Brain microvascular endothelial cell (primary cell): ENCODE results near the gene NGEF.
"Not testable (repeated sequence)": the region's sequence is repeated elsewhere in the genome, so short reads cannot be mapped to it uniquely, and the experiment has no call there.

Source experiments
- DNase-seq: peaks from one replicate; pipeline ENCODE4 v3.0.0-alpha.2; 2020
- H3K27ac ChIP-seq: fragments of 250-450 bp; sonication (Bioruptor Pico); 2 replicates; pipeline ENCODE4 v1.5.1; 2020; ENCODE audit warnings: mild to moderate bottlenecking, moderate library complexity
- H3K27me3 ChIP-seq: fragments of 250-450 bp; sonication (Bioruptor Pico); replicated peaks from 2 replicates; pipeline ENCODE4 v1.5.1; 2020; ENCODE audit warnings: mild to moderate bottlenecking
- H3K36me3 ChIP-seq: fragments of 250-450 bp; sonication (Bioruptor Pico); replicated peaks from 2 replicates; pipeline ENCODE4 v1.5.1; 2020; ENCODE audit warnings: mild to moderate bottlenecking
- H3K4me3 ChIP-seq: 2 replicates; pipeline ENCODE4 v1.5.1; 2011; ENCODE audit warnings: low read depth, mild to moderate bottlenecking, control low read depth, low read length, moderate library complexity
- CTCF ChIP-seq: IDR thresholded peaks from 2 replicates; pipeline ENCODE4 v1.5.1; 2011; ENCODE audit warnings: low read depth, mild to moderate bottlenecking, moderate library complexity, low read length, control low read depth, inconsistent platforms; ENCODE audit errors: missing control alignments
- in situ Hi-C: cut with HindIII; loops from 2 replicates; pipeline ENCODE4 v1.10.0; 2017; ENCODE audit warnings: low sequenced_read_pairs, low pct_ligation_motif_present

NGEF gene

GRCh38 chr2:232859385-232859916, 153.6 kb downstream of the NGEF start:
- H3K27ac ChIP-seq = no peak overlapping the region
- TF ChIP-seq CTCF = no peak
- no peak overlapping the region for H3K4me3 ChIP-seq
- no peak for DNase-seq
- H3K27me3 ChIP-seq = no peaks in the 10 kb centered on the region
- peaks cover 25% of the 10 kb centered on the region for H3K36me3 ChIP-seq
- in situ Hi-C loops = no loop called here

- DNase-seq = no peak
- H3K4me3 ChIP-seq = no peak overlapping the region
- H3K27me3 ChIP-seq = no peaks in the 10 kb centered on the region
- no peak overlapping the region for H3K27ac ChIP-seq
- in situ Hi-C loops = no loop called here
- no peak for TF ChIP-seq CTCF
- peaks cover 28% of the 10 kb centered on the region for H3K36me3 ChIP-seq
Observed at GRCh38 chr2:232857158-232857563, 155.9 kb downstream of the NGEF start.

GRCh38 chr2:232854082-232854481, 159.0 kb downstream of the NGEF start:
- H3K27ac ChIP-seq = peak overlapping the region; percentile 39
- TF ChIP-seq CTCF = no peak
- no peak overlapping the region for H3K4me3 ChIP-seq
- in situ Hi-C loops = no loop called here
- peaks cover 40% of the 10 kb centered on the region for H3K36me3 ChIP-seq
- no peaks in the 10 kb centered on the region for H3K27me3 ChIP-seq
- peak; percentile 88 for DNase-seq

- H3K4me3 ChIP-seq = no peak overlapping the region
- TF ChIP-seq CTCF = no peak
- H3K27me3 ChIP-seq = no peaks in the 10 kb centered on the region
- H3K36me3 ChIP-seq = peaks cover 43% of the 10 kb centered on the region
- no peak overlapping the region for H3K27ac ChIP-seq
- in situ Hi-C loops = no loop called here
- DNase-seq = no peak
Observed at GRCh38 chr2:232852676-232853075, 160.4 kb downstream of the NGEF start.

- DNase-seq, H3K27me3 ChIP-seq, in situ Hi-C loops, H3K27ac ChIP-seq, H3K4me3 ChIP-seq: not testable (repeated sequence)
- peaks cover 43% of the 10 kb centered on the region for H3K36me3 ChIP-seq
Observed at GRCh38 chr2:232852081-232852480, 161.0 kb downstream of the NGEF start.

- no peak for DNase-seq
- in situ Hi-C loops = no loop called here
- Histone ChIP-seq H3K4me3 (no peak overlapping the region), H3K27me3 (no peaks in the 10 kb centered on the region), H3K36me3 (peaks cover 51% of the 10 kb centered on the region), H3K27ac (no peak overlapping the region)
- TF ChIP-seq CTCF = no peak
Observed at GRCh38 chr2:232850039-232850438, 163.0 kb downstream of the NGEF start.
